ENCODE data around the gene SLC26A6.

- TF ChIP-seq CTCF (IDR thresholded peaks at IDR 0.05) (no peak), POLR2A (IDR thresholded peaks at IDR 0.05) (no peak), POLR2AphosphoS5 (IDR thresholded peaks at IDR 0.05) (no peak)
These were observed 21.6 kb upstream of the SLC26A6 start for GRCh38 chr3:48656841-48657281.
